Esophagus squamous epithelium (tissue), 4 donors: ENCODE measurements around the gene TCHH.

Experiments
- POLR2A ChIP-seq, 4 donors: fragments of 450-650 bp; IDR thresholded peaks; one replicate each; pipeline ENCODE4 v1.6.1; 2017; ENCODE audit warnings: antibody characterized with exemption in 4 of 4, mild to moderate bottlenecking in 4 of 4, moderate library complexity in 3 of 4
- TF ChIP-seq, protein P1 (sequence below), 6 experiments: fragments of 450-650 bp in 4 of 6; fragments of 200-600 bp in 2 of 6; sonication (generic) in 2 of 6; IDR thresholded peaks; one replicate each; pipeline ENCODE4 v1.5.1; 2016 to 2019; ENCODE audit warnings: antibody characterized with exemption in 6 of 6, mild to moderate bottlenecking in 4 of 6, moderate library complexity in 4 of 6

DNA sequence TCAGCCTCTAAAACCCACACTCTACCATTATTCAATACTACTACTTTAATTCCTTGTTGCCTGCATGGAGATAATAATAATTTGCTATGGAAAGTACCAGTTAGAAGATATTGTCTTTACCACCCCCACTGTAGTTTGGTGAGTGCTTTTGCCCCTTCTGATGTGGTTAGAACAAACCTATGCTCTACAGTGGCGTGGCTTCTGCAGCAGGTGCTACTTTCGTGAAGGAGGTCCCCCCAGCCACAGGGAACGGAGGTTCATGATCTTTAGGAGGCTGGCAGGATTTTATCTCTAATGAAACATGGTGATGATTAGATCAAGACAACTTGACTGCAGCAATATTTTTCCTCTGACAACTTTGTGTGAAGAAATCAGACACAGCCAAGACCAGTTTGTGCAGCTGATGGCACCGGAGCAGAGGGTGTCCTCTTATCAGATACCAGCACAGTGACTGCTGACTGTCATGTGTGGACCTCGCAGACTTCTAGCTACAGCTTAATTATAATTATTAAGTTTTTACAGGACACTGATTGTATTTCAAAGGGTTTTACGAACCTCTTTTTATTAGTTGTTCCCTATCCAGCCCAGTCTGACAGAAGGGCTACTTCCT, 10.7 kb upstream of the TCHH start:
- TF ChIP-seq, protein P1, sequence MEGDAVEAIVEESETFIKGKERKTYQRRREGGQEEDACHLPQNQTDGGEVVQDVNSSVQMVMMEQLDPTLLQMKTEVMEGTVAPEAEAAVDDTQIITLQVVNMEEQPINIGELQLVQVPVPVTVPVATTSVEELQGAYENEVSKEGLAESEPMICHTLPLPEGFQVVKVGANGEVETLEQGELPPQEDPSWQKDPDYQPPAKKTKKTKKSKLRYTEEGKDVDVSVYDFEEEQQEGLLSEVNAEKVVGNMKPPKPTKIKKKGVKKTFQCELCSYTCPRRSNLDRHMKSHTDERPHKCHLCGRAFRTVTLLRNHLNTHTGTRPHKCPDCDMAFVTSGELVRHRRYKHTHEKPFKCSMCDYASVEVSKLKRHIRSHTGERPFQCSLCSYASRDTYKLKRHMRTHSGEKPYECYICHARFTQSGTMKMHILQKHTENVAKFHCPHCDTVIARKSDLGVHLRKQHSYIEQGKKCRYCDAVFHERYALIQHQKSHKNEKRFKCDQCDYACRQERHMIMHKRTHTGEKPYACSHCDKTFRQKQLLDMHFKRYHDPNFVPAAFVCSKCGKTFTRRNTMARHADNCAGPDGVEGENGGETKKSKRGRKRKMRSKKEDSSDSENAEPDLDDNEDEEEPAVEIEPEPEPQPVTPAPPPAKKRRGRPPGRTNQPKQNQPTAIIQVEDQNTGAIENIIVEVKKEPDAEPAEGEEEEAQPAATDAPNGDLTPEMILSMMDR (IDR thresholded peaks at IDR 0.05): no peak
- TF ChIP-seq POLR2A (IDR thresholded peaks at IDR 0.05): no peak
